Right lobe of liver (tissue), 6 donors: ENCODE measurements around the gene UBC. TPM values are rescaled to one million over a fixed set of nuclear protein-coding genes. Genes with fewer than 3 reads are reported as not detected.

ENCODE experiments used
- ATAC-seq, 4 donors: fragments of 200-7000 bp; cut with Tn5 transposase; one replicate each; pipeline ENCODE4 v1.9.1; 2020; ENCODE audit warnings: mild to moderate bottlenecking in 4 of 4, moderate library complexity in 4 of 4
- DNase-seq, 3 donors: peaks; one replicate each; pipeline ENCODE4 v3.0.0-alpha.2; 2020
- H3K27ac ChIP-seq, 3 donors: fragments of 200-600 bp; one replicate each; pipeline ENCODE4 v1.8.0; 2022
- H3K27me3 ChIP-seq, 2 donors: fragments of 200-600 bp; one replicate each; pipeline ENCODE4 v1.8.0; 2022
- H3K36me3 ChIP-seq, 4 donors: fragments of 200-600 bp; sonication (generic) in 1 of 4; one replicate each; pipeline versions ENCODE4 v1.5.1 to v1.8.0; 2017 to 2022; ENCODE audit warnings: control low read depth in 1 of 4
- H3K4me1 ChIP-seq, 4 donors: fragments of 200-600 bp; sonication (generic) in 1 of 4; one replicate each; pipeline versions ENCODE4 v1.5.1 to v1.8.0; 2017 to 2022; ENCODE audit warnings: control low read depth in 1 of 4
- H3K4me3 ChIP-seq, 3 donors: fragments of 200-600 bp; one replicate each; pipeline ENCODE4 v1.8.0; 2022
- H3K9me3 ChIP-seq, 4 donors: fragments of 200-600 bp; sonication (generic) in 1 of 4; one replicate each; pipeline versions ENCODE4 v1.5.1 to v1.8.0; 2017 to 2022; ENCODE audit warnings: control low read depth in 1 of 4
- CTCF ChIP-seq, 4 donors: fragments of 200-600 bp in 3 of 4; fragments of 450-650 bp in 1 of 4; IDR thresholded peaks; one replicate each; pipeline versions ENCODE4 v1.5.1 to v1.8.0; 2016 to 2022; ENCODE audit warnings: antibody characterized with exemption in 4 of 4, mild to moderate bottlenecking in 2 of 4
- POLR2A ChIP-seq: fragments of 450-650 bp; IDR thresholded peaks from one replicate; pipeline ENCODE4 v1.6.1; 2017; ENCODE audit warnings: antibody characterized with exemption, mild to moderate bottlenecking
- WGBS: methylation state at CpG from one replicate; pipeline ENCODE4 v1.1.6; 2018; ENCODE audit warnings: low coverage, low lambda C conversion rate; ENCODE audit not compliant: insufficient coverage; ENCODE audit errors: missing lambda C conversion rate; 5-methylcytosine and 5-hydroxymethylcytosine counted together
- intact Hi-C, 2 donors: fragments of 100-400 bp; cut with DNase I; formaldehyde crosslinking; loops; one replicate each; pipeline versions ENCODE4 v1.11.2 to v1.14.1; 2022
- total RNA-seq, 6 experiments: library from RNA; depleted of rRNA in 2 of 6; stranded (reverse); fragments of >200 nt in 2 of 6; fragmentation: NEBNext Ultra II Directional in 3 of 6; extraction: Animal tissue kit (Norgen Biotek cat#: 25700) in 3 of 6; gene quantifications; one replicate each; pipeline versions ENCODE4 v1.1.0 to v1.2.4, GENCODE V29; 2016 to 2023
- donor health status: DM: no; HTN: yes; CAD: no.
- donor health status: DM: no; HTN: no; CAD: no.
- donor health status: DM: no; HTN: no; CAD: no.
- donor health status: DM: no; HTN: yes; CAD: no.
- donor health status: DM: no; HTN: yes; CAD: no.

The UBC gene
- total RNA-seq, 6 experiments from 2014 or later: 390 to 1,023 (median 604) TPM

- DNase-seq (no peak), ATAC-seq (peak; percentile 18 to 48 (median 34))
- H3K36me3 ChIP-seq: no peaks in the 10 kb centered on the region
- H3K27ac ChIP-seq: peak overlapping the region; percentile 39 to 62 (median 44)
- 7% methylated on average over 6 of the region's 6 CpGs for WGBS
- H3K4me3 ChIP-seq: no peak overlapping the region
- peaks cover 0 to 32% (median 17%) of the 10 kb centered on the region in 4 donors for H3K4me1 ChIP-seq
- no peaks in the 10 kb centered on the region for H3K27me3 ChIP-seq
- TF ChIP-seq CTCF (IDR thresholded peaks at IDR 0.05): no peak
- TF ChIP-seq POLR2A: peak; percentile 45
- intact Hi-C loops: no loop called here
- H3K9me3 ChIP-seq: no peaks in the 10 kb centered on the region
Observed at GRCh38 chr12:124867401-124867930, 47.0 kb downstream of the UBC start.

DNA sequence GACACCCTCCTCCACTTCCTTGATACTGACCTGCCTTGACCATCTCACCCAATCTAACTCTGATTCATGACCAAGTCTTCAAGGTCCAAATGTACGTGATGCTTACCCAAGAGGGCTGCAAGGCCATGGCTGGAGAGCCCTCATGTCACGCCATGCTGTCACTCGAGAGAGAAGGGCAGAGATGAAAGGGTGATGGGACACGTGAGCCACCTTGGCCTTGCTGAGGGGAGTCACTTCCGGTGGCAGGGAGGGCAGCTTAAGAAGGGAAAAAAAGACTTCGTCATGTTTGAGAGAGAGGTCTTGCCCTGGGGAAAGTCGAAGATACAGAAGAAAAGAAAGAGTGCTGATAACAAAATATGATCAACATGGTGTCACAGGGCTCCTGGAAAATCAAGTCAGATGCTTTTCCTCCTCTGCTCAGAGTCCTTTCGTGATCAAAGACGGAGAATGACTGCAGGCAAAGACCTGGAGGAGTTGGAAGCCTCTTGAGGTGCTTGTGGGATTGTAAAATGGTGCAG lies 47.5 kb downstream of the UBC start:
- peaks cover 0 to 30% (median 15%) of the 10 kb centered on the region in 4 donors for H3K4me1 ChIP-seq

DNA sequence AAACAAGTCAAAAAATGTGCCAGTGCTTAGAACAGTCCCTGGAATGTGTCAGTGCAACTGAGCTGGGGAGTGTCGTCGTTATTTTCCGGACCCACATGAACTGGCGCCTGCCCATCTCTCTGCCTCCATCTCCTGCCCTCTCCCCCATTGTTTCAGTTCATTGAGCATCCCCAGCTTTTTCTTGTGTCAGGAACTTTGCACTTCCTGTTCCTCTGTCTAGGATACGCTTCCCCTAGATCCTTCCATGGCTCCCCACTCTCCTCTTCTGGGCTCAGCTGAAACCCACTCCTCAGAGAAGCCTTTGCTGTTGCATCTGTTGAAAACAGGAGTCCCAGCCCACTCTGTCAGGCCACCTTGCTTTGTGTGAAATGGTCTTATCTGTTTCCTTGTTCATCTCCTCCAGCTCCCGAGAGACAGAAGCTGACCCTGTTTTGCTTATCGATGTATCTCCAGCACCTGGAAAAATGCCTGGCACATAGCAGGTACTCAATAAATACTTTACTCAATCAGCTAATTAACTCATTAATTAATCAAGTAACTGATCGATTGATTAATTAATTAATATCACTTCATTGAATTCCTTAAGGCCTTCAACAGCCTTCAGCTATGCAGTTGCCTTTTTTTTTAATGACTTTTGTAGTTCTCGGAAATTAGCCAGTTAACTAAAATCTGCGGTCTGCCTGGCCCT lies 48.1 kb downstream of the UBC start:
- Histone ChIP-seq H3K9me3 (no peaks in the 10 kb centered on the region), H3K27me3 (no peaks in the 10 kb centered on the region), H3K4me1 (peaks cover 0 to 30% (median 12%) of the 10 kb centered on the region in 4 donors), H3K4me3 (no peak overlapping the region), H3K36me3 (no peaks in the 10 kb centered on the region), H3K27ac (peak overlapping the region in 1 of 3 donors; percentile 39)
- WGBS: 69% methylated on average over 10 of the region's 10 CpGs
- DNase-seq (no peak), ATAC-seq (no peak)
- intact Hi-C loops: no loop called here
- TF ChIP-seq CTCF (IDR thresholded peaks at IDR 0.05) (no peak), POLR2A (no peak)

More for the DNA sequence above, 47.5 kb downstream of the UBC start:
- intact Hi-C loops: no loop called here
- Histone ChIP-seq H3K27me3 (no peaks in the 10 kb centered on the region), H3K9me3 (no peaks in the 10 kb centered on the region), H3K4me3 (no peak overlapping the region), H3K36me3 (no peaks in the 10 kb centered on the region), H3K27ac (peak overlapping the region; percentile 39 to 62 (median 44))
- ATAC-seq (no peak), DNase-seq (no peak)
- no peak for TF ChIP-seq POLR2A
- TF ChIP-seq CTCF (IDR thresholded peaks at IDR 0.05): no peak
- WGBS: 89% methylated on average over 7 of the region's 9 CpGs

DNA sequence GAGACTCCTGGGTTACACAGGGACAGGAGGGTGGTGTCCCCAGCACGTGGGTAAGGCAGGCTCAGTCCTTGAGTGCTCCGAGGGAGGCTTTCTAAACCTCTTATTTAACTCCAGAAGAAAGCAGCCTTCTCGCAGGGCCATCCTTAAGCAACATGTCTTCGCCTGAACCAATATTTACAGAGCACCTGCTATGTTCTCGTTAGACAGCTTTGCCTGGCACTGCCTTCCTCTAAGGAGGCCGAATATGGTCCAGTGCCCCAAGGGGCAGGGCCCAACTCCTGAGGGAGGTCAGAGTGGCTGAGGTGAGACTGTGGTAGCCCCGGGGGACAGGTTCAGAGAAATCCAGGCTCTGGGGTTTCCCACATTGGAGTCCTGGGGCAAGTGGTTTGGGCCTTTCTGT lies 48.7 kb downstream of the UBC start:
- ATAC-seq: no peak
- H3K27ac ChIP-seq: no peak overlapping the region
- WGBS: 76% methylated on average over 6 of the region's 7 CpGs

More for the DNA sequence above, 48.7 kb downstream of the UBC start:
- intact Hi-C loops: no loop called here
- no peak for DNase-seq
- Histone ChIP-seq H3K9me3 (no peaks in the 10 kb centered on the region), H3K36me3 (peaks cover 0 to 3% (median 0%) of the 10 kb centered on the region in 4 donors), H3K4me1 (peaks cover 0 to 34% (median 10%) of the 10 kb centered on the region in 4 donors), H3K4me3 (no peak overlapping the region), H3K27me3 (no peaks in the 10 kb centered on the region)
- TF ChIP-seq CTCF (IDR thresholded peaks at IDR 0.05) (no peak), POLR2A (no peak)
